HEK293T (cell line): ENCODE results near the gene USP26.

ENCODE experiments used
- ELF4 ChIP-seq: fragments of 450-650 bp; IDR thresholded peaks from 2 replicates; pipeline ENCODE4 v1.6.1; 2017; ENCODE audit warnings: antibody characterized with exemption
- FOXK2 ChIP-seq: fragments of 450-650 bp; IDR thresholded peaks from 2 replicates; pipeline ENCODE4 v1.6.1; 2016; ENCODE audit warnings: mild to moderate bottlenecking
- NFRKB ChIP-seq: fragments of 450-650 bp; IDR thresholded peaks from 2 replicates; pipeline ENCODE4 v1.6.1; 2016; ENCODE audit warnings: mild to moderate bottlenecking, moderate library complexity
- PKNOX1 ChIP-seq: fragments of 450-650 bp; IDR thresholded peaks from 2 replicates; pipeline ENCODE4 v1.6.1; 2016
- ZNF384 ChIP-seq: fragments of 450-650 bp; IDR thresholded peaks from 2 replicates; pipeline ENCODE4 v1.6.1; 2016

- TF ChIP-seq ZNF384 (no peak), PKNOX1 (no peak), NFRKB (no peak), ELF4 (no peak), FOXK2 (no peak)
These were observed 97.7 kb downstream of the USP26 start for GRCh38 chrX:132999209-132999608.
